Lung (tissue), 12 donors: Measurements from ENCODE around the gene TNNI2. TPM values are rescaled to one million over a fixed set of nuclear protein-coding genes. Genes with fewer than 3 reads are reported as not detected.
A peak's percentile ranks its signal among the peaks of the same experiment; 100 is the strongest.

Experiments used
- ATAC-seq: fragments of 200-7000 bp; cut with Tn5 transposase; one replicate; pipeline ENCODE4 v1.9.1; 2020; ENCODE audit warnings: moderate number of reproducible peaks; ENCODE audit not compliant: insufficient read depth, low FRiP score
- DNase-seq, 3 donors: peaks; one replicate each; pipeline ENCODE4 v3.0.0-alpha.2; 2013 to 2017
- H3K27ac ChIP-seq, 2 donors: one replicate each; pipeline ENCODE4 v1.5.1; 2013; ENCODE audit warnings: mild to moderate bottlenecking in 2 of 2, moderate library complexity in 2 of 2, control low read depth in 1 of 2, inconsistent platforms in 1 of 2, low read depth in 1 of 2, low read length in 1 of 2
- H3K27me3 ChIP-seq, 3 donors: one replicate each; pipeline ENCODE4 v1.5.1; 2013; ENCODE audit warnings: low read length in 2 of 3; ENCODE audit not compliant: control insufficient read depth in 3 of 3, insufficient read depth in 3 of 3
- H3K36me3 ChIP-seq, 4 donors: one replicate each; pipeline ENCODE4 v1.5.1; 2013; ENCODE audit warnings: low read length in 4 of 4, mild to moderate bottlenecking in 1 of 4, moderate library complexity in 1 of 4; ENCODE audit not compliant: control insufficient read depth in 4 of 4, insufficient read depth in 4 of 4
- H3K4me1 ChIP-seq, 5 donors: one replicate each; pipeline ENCODE4 v1.5.1; 2013; ENCODE audit warnings: low read length in 5 of 5, mild to moderate bottlenecking in 2 of 5, moderate library complexity in 1 of 5; ENCODE audit not compliant: control insufficient read depth in 5 of 5, insufficient read depth in 5 of 5
- H3K4me3 ChIP-seq: one replicate; pipeline ENCODE4 v1.5.1; 2013; ENCODE audit warnings: mild to moderate bottlenecking, control low read depth, moderate library complexity
- H3K9ac ChIP-seq, 2 donors: one replicate each; pipeline ENCODE4 v1.5.1; 2013; ENCODE audit warnings: low read length in 2 of 2, control low read depth in 1 of 2; ENCODE audit not compliant: insufficient read depth in 1 of 2
- H3K9me3 ChIP-seq, 4 donors: one replicate each; pipeline ENCODE4 v1.5.1; 2013; ENCODE audit warnings: low read length in 3 of 4, mild to moderate bottlenecking in 1 of 4, moderate library complexity in 1 of 4; ENCODE audit not compliant: control insufficient read depth in 4 of 4, insufficient read depth in 3 of 4
- CTCF ChIP-seq: IDR thresholded peaks from 2 replicates; pipeline ENCODE4 v1.5.1; 2012; ENCODE audit warnings: mild to moderate bottlenecking; ENCODE audit errors: control extremely low read depth, extremely low read depth
- WGBS, 2 donors: extraction: QIAGEN DNeasy Blood & Tissue Kit; methylation state at CpG; one replicate each; pipeline ENCODE4 v1.1.7; 2013; 5-methylcytosine and 5-hydroxymethylcytosine counted together
- polyA plus RNA-seq, 2 donors: library from polyadenylated mRNA; stranded (reverse); fragments of 200-250 nt; gene quantifications; one replicate each; pipeline ENCODE4 v1.2.1, GENCODE V29; 2013
- total RNA-seq, 2 donors: library from RNA; depleted of rRNA in 1 of 2; stranded (reverse); fragments of >200 nt in 1 of 2; gene quantifications; one replicate each; pipeline ENCODE4 v1.2.1, GENCODE V29; 2014 to 2021
- donor health status: control.
- donor health status: control.
- donor health status: Bipolar disorder and iron deficiency.
- donor health status: healthy.
- donor health status: DM: yes; HTN: yes; CAD: no.

Gene TNNI2
- total and polyA plus RNA-seq, 4 donors = 3.1 to 35.8 (median 12.2) TPM

- no peak for ATAC-seq
- no peak for TF ChIP-seq CTCF
- no peak overlapping the region for H3K27ac ChIP-seq
- H3K27me3 ChIP-seq = no peaks in the 10 kb centered on the region
- H3K9ac ChIP-seq = no peak overlapping the region
- H3K4me1 ChIP-seq = peaks cover 0 to 14% (median 0%) of the 10 kb centered on the region in 5 donors
- DNase-seq = no peak
- H3K9me3 ChIP-seq = no peaks in the 10 kb centered on the region
- no peaks in the 10 kb centered on the region for H3K36me3 ChIP-seq
- WGBS, 2 donors = 42 to 57% methylated on average over 13 to 17 of the region's 17 CpGs
- H3K4me3 ChIP-seq = no peak overlapping the region
These were observed 730 bp upstream of the TNNI2 start for GRCh38 chr11:1838077-1838425.

GRCh38 chr11:1839204-1839923, 583 bp downstream of the TNNI2 start:
- WGBS, 2 donors = 55 to 69% methylated on average over 12 of the region's 12 CpGs
- Histone ChIP-seq H3K9ac (no peak overlapping the region), H3K36me3 (no peaks in the 10 kb centered on the region), H3K9me3 (no peaks in the 10 kb centered on the region), H3K27ac (peak overlapping the region in 1 of 2 donors; percentile 14), H3K27me3 (no peaks in the 10 kb centered on the region), H3K4me3 (no peak overlapping the region), H3K4me1 (peaks cover 0 to 6% (median 3%) of the 10 kb centered on the region in 5 donors)
- ATAC-seq = no peak
- DNase-seq = no peak
- TF ChIP-seq CTCF = no peak

GRCh38 chr11:1839924-1840779, 1.4 kb downstream of the TNNI2 start:
- peak; percentile 44 for ATAC-seq
- Histone ChIP-seq H3K9me3 (no peaks in the 10 kb centered on the region), H3K27ac (peak overlapping the region in 1 of 2 donors; percentile 42), H3K9ac (no peak overlapping the region), H3K27me3 (peaks cover 0 to 4% (median 0%) of the 10 kb centered on the region in 3 donors), H3K4me1 (peaks cover 0 to 9% (median 0%) of the 10 kb centered on the region in 5 donors), H3K36me3 (no peaks in the 10 kb centered on the region), H3K4me3 (no peak overlapping the region)
- no peak for TF ChIP-seq CTCF
- WGBS, 2 donors = 59 to 68% methylated on average over 26 of the region's 26 CpGs
- no peak for DNase-seq
